Gastroesophageal sphincter (tissue), 4 donors: Measurements from ENCODE around the gene UNK. TPM values are rescaled to one million over a fixed set of nuclear protein-coding genes. Genes with fewer than 3 reads are reported as not detected.
"Not testable (repeated sequence)": the region's sequence is repeated elsewhere in the genome, so short reads cannot be mapped to it uniquely, and the experiment has no call there.

Experiments used
- ATAC-seq: fragments of 150-250 bp; one replicate; pipeline ENCODE4 v1.9.1; 2016; ENCODE audit warnings: mild to moderate bottlenecking, moderate library complexity
- H3K27ac ChIP-seq, 4 donors: fragments of 200-600 bp; sonication (generic) in 3 of 4; 1 replicate in 3 of 4; 2 replicates in 1 of 4; pipeline ENCODE4 v1.5.1; 2016 to 2019
- H3K27me3 ChIP-seq: fragments of 200-600 bp; sonication (generic); one replicate; pipeline ENCODE4 v1.5.1; 2019
- H3K36me3 ChIP-seq, 2 donors: fragments of 200-600 bp; sonication (generic); one replicate each; pipeline ENCODE4 v1.5.1; 2019; ENCODE audit warnings: control low read depth in 1 of 2
- H3K4me1 ChIP-seq, 3 donors: fragments of 200-600 bp; sonication (generic); 1 replicate in 2 of 3; 2 replicates in 1 of 3; pipeline ENCODE4 v1.5.1; 2016 to 2019; ENCODE audit warnings: control low read depth in 2 of 3
- H3K4me3 ChIP-seq, 2 donors: fragments of 200-600 bp; sonication (generic); one replicate each; pipeline ENCODE4 v1.5.1; 2019; ENCODE audit warnings: mild to moderate bottlenecking in 1 of 2, moderate library complexity in 1 of 2
- H3K9me3 ChIP-seq, 3 donors: fragments of 200-600 bp; sonication (generic); one replicate each; pipeline ENCODE4 v1.5.1; 2017 to 2019; ENCODE audit warnings: control low read depth in 2 of 3
- CTCF ChIP-seq, 4 experiments: fragments of 200-600 bp in 2 of 4; fragments of 450-650 bp in 2 of 4; sonication (generic) in 1 of 4; IDR thresholded peaks; one replicate each; pipeline ENCODE4 v1.5.1; 2017 to 2019; ENCODE audit warnings: antibody characterized with exemption in 4 of 4, mild to moderate bottlenecking in 2 of 4, moderate library complexity in 2 of 4
- EP300 ChIP-seq: sonication (generic); formaldehyde crosslinking; IDR thresholded peaks from one replicate; pipeline ENCODE4 v1.6.1; 2017; ENCODE audit warnings: antibody characterized with exemption, mild to moderate bottlenecking
- POLR2A ChIP-seq, 2 donors: fragments of 450-650 bp; IDR thresholded peaks; one replicate each; pipeline ENCODE4 v1.6.1; 2017; ENCODE audit warnings: antibody characterized with exemption in 2 of 2, mild to moderate bottlenecking in 2 of 2, moderate library complexity in 1 of 2
- POLR2AphosphoS5 ChIP-seq: sonication (generic); formaldehyde crosslinking; IDR thresholded peaks from one replicate; pipeline ENCODE4 v1.6.1; 2017; ENCODE audit warnings: antibody characterized with exemption
- WGBS, 2 donors: methylation state at CpG; one replicate each; pipeline ENCODE4 v1.1.5; 2018; ENCODE audit warnings: low coverage in 1 of 2; 5-methylcytosine and 5-hydroxymethylcytosine counted together
- total RNA-seq, 4 donors: library from RNA; depleted of rRNA; stranded (reverse); fragments of >200 nt; gene quantifications; one replicate each; pipeline ENCODE4 v1.1.0, GENCODE V29; 2016

UNK gene
- total RNA-seq, 4 donors from 2014 or later, result 9.8 to 41.6 (median 21.0) TPM

DNA sequence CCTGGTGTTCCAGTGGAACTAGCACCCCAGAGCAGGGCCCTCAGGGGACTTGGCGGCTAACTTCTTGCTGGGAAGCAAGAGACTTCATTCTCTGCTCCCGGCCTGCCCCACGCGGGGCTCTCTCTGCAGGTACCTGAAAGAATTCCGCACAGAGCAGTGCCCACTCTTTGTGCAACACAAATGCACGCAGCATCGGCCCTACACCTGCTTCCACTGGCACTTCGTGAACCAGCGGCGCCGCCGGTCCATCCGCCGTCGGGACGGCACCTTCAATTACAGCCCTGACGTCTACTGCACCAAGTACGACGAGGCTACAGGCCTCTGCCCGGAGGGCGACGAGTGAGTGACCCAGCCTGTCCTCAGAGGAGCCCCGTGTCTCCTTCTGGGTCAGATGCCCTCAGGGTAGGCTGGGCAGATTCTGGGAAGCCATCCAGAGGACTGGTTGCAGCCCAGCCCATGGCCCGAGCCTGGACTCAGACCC is 25.1 kb downstream of the UNK start:
- Histone ChIP-seq H3K36me3 (peaks cover 0 to 55% of the 10 kb centered on the region in 2 donors), H3K27ac (peak overlapping the region in 3 of 4 donors; percentile 70 to 79 (median 74)), H3K4me1 (peaks cover 0 to 23% (median 18%) of the 10 kb centered on the region in 3 donors), H3K9me3 (no peaks in the 10 kb centered on the region), H3K4me3 (no peak overlapping the region), H3K27me3 (no peaks in the 10 kb centered on the region)
- no peak for ATAC-seq
- WGBS, 2 donors, result 67% methylated on average over 1 of the region's 24 CpGs; no CpG with 5 or more reads in 1 of the 2 donors
- no peak for TF ChIP-seq CTCF (IDR thresholded peaks at IDR 0.05)
- TF ChIP-seq POLR2AphosphoS5, result no peak
- no peak for TF ChIP-seq POLR2A (IDR thresholded peaks at IDR 0.05)
- no peak for TF ChIP-seq EP300

GRCh38 chr17:75810216-75810615 is 25.6 kb downstream of the UNK start:
- Histone ChIP-seq H3K27ac (peak overlapping the region in 2 of 4 donors; percentile 74 to 79), H3K36me3 (peaks cover 0 to 60% of the 10 kb centered on the region in 2 donors)
- WGBS, 2 donors, result 81 to 91% methylated on average over 4 of the region's 5 CpGs

DNA sequence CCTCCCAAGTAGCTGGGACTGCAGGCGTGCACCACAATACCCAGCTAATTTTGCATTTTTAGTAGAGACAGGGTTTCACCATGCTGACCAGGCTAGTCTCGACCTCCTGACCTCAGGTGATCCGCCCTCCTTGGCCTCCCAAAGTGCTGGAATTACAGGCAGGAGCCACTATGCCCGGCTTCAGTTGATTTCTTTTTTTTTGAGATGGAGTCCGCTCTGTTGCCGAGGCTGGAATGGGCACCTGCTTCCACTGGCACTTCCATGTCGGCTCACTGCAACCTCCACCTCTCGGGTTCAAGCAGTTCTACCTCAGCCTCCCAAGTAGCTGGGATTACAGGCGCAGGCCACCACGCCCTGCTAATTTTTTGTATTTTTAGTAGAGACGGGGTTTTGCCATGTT is 26.1 kb downstream of the UNK start:
- H3K9me3 ChIP-seq, H3K27me3 ChIP-seq, H3K4me3 ChIP-seq, ATAC-seq: not testable (repeated sequence)
- Histone ChIP-seq H3K4me1 (peaks cover 0 to 23% (median 18%) of the 10 kb centered on the region in 3 donors), H3K27ac (peak overlapping the region in 1 of 4 donors; percentile 74), H3K36me3 (peaks cover 0 to 66% of the 10 kb centered on the region in 2 donors)
- 94% methylated on average over 10 of the region's 11 CpGs; no CpG with 5 or more reads in 1 of the 2 donors for WGBS, 2 donors

More at GRCh38 chr17:75810216-75810615, 25.6 kb downstream of the UNK start:
- no peak for TF ChIP-seq POLR2A (IDR thresholded peaks at IDR 0.05)
- TF ChIP-seq POLR2AphosphoS5, result no peak
- TF ChIP-seq CTCF (IDR thresholded peaks at IDR 0.05), result no peak
- TF ChIP-seq EP300, result no peak
- no peak for ATAC-seq
- H3K4me3 ChIP-seq, result no peak overlapping the region
- H3K9me3 ChIP-seq, result no peaks in the 10 kb centered on the region
- no peaks in the 10 kb centered on the region for H3K27me3 ChIP-seq
- H3K4me1 ChIP-seq, result peaks cover 0 to 23% (median 18%) of the 10 kb centered on the region in 3 donors

GRCh38 chr17:75811174-75811573 is 26.6 kb downstream of the UNK start:
- peaks cover 0 to 23% (median 18%) of the 10 kb centered on the region in 3 donors for H3K4me1 ChIP-seq
- WGBS, 2 donors, result 100% methylated on average over 2 of the region's 7 CpGs; no CpG with 5 or more reads in 1 of the 2 donors
- no peak overlapping the region for H3K4me3 ChIP-seq
- no peaks in the 10 kb centered on the region for H3K9me3 ChIP-seq
- H3K36me3 ChIP-seq, result peaks cover 0 to 70% of the 10 kb centered on the region in 2 donors
- no peak for ATAC-seq
- H3K27me3 ChIP-seq, result no peaks in the 10 kb centered on the region
- TF ChIP-seq POLR2AphosphoS5 (no peak), EP300 (no peak), POLR2A (IDR thresholded peaks at IDR 0.05) (no peak), CTCF (IDR thresholded peaks at IDR 0.05) (no peak)
- H3K27ac ChIP-seq, result no peak overlapping the region

- peak overlapping the region in 1 of 4 donors; percentile 12 for H3K27ac ChIP-seq
- ATAC-seq, result no peak
- H3K9me3 ChIP-seq, result no peaks in the 10 kb centered on the region
- H3K4me1 ChIP-seq, result peaks cover 0 to 23% (median 18%) of the 10 kb centered on the region in 3 donors
- no peak overlapping the region for H3K4me3 ChIP-seq
- WGBS, 2 donors, result 61 to 80% methylated on average over 4 to 13 of the region's 27 CpGs
- no peaks in the 10 kb centered on the region for H3K27me3 ChIP-seq
- H3K36me3 ChIP-seq, result peaks cover 0 to 82% of the 10 kb centered on the region in 2 donors
- no peak for TF ChIP-seq EP300
- TF ChIP-seq POLR2AphosphoS5, result no peak
- no peak for TF ChIP-seq CTCF (IDR thresholded peaks at IDR 0.05)
- no peak for TF ChIP-seq POLR2A (IDR thresholded peaks at IDR 0.05)
Measured at GRCh38 chr17:75812096-75813013, 27.7 kb downstream of the UNK start.
